GM13977 (cell line): ENCODE measurements around the gene EXOG.

Source experiments
- DNase-seq: peaks from one replicate; pipeline ENCODE4 v3.0.0; 2012; ENCODE audit warnings: low spot score
- in situ Hi-C: fragments of 300-500 bp; cut with MboI; formaldehyde crosslinking; loops from one replicate; pipeline ENCODE4 v1.12.0; 2022; ENCODE audit warnings: low sequenced_read_pairs, low pct_unique_long_range_greater_than_20kb, mixed read lengths, inconsistent platforms; ENCODE audit not compliant: unreplicated experiment
- TF ChIP-seq, protein P1 (sequence below): IDR thresholded peaks from 2 replicates; pipeline ENCODE4 v1.5.1; 2012; ENCODE audit warnings: mild to moderate bottlenecking, control low read depth; ENCODE audit not compliant: insufficient read depth; ENCODE audit errors: extremely low read depth, missing control alignments

The EXOG gene

DNA sequence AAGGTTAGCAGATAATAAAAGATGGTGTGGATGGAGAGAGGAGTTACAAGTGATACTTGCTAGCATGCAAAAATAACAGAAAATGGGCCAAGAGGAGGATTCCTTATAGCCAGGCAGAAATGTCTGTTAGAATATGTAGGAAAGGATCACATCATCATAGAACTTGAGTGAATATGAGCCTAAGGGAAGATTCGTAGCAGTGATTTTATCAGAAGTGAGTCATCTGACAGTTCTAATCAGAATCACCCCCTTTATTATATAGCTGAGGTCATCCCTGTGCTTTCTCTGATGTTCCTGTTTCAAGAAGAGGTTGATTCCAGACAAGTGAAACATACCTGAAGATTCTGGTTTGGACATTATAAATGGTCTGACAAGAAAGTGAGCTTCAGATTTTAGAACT, 22.9 kb downstream of the EXOG start:
- in situ Hi-C loops = no loop called here

DNA sequence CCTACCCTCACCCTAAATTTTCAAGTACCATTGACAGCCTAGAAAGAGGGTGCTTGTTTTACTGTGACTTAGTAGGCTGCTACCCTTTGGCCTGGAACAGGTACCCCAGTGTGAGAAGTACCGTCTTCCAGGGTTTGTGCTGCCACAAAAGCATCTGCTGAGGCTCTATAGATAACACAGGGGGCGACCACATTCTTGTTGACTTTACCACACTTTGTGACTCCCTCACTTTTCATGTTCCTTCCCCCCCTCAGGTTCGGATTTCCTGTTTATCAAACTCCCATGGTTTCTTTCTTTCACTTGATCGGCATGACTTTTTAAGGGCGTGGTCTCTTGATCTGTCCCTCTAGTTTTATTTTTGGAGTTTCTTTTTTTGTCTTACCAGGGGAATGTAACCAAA, 23.5 kb downstream of the EXOG start:
- in situ Hi-C loops = no loop called here
- TF ChIP-seq, protein P1, sequence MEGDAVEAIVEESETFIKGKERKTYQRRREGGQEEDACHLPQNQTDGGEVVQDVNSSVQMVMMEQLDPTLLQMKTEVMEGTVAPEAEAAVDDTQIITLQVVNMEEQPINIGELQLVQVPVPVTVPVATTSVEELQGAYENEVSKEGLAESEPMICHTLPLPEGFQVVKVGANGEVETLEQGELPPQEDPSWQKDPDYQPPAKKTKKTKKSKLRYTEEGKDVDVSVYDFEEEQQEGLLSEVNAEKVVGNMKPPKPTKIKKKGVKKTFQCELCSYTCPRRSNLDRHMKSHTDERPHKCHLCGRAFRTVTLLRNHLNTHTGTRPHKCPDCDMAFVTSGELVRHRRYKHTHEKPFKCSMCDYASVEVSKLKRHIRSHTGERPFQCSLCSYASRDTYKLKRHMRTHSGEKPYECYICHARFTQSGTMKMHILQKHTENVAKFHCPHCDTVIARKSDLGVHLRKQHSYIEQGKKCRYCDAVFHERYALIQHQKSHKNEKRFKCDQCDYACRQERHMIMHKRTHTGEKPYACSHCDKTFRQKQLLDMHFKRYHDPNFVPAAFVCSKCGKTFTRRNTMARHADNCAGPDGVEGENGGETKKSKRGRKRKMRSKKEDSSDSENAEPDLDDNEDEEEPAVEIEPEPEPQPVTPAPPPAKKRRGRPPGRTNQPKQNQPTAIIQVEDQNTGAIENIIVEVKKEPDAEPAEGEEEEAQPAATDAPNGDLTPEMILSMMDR = no peak
- DNase-seq = no peak

More for the DNA sequence above, 22.9 kb downstream of the EXOG start:
- DNase-seq = no peak
- TF ChIP-seq, protein P1 = no peak

DNA sequence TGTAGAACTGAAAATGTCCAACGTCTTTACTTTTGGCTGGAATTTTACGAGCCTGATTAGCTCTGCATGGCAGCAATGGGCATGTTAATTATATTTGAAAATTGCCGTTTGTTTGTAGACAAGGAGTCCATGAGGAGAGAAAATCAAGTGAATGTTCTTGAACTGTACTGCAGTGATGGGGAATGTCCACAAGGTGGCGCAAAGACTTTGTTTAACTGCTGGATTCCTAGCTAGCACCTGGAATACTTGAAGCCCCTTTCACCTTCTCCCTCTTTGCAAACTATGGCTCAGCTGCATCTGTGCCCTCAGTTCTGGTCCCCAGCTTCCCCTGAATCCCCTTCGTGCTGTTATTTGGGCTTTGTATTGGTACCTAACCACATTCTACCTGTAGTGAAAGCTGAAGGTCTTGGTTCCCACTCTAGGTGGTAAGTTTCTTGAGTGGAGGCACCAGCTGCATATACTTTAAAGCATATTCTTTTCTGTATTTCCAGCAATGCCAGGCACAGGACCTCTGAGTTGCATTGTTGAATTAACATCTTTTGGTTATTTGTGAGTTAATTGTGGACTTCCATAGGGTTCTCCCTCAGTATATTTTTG, 25.3 kb downstream of the EXOG start:
- TF ChIP-seq, protein P1 = peak; percentile 82
- peak; percentile 72 for DNase-seq
- in situ Hi-C loops = no loop called here

DNA sequence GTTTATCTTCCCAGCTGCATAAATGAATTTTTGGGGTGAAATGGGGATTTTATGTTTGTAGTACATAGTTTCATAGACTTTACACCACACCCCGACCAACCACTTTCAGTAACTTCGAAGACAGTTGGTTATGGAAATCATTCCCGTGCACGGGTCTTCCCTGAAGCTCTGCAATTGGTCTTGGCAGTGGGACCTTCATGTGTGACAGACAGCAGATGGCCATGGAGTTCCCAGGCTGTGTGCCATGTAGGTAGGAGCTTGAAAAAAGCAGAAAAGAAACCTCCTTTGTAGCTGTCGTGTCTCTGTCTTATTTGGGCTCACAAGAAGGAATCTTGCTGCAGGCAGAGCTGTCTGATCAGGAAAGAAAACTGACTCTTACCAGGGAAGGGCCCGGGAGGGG, 25.9 kb downstream of the EXOG start:
- DNase-seq = no peak
- in situ Hi-C loops = no loop called here
- TF ChIP-seq, protein P1 = no peak

DNA sequence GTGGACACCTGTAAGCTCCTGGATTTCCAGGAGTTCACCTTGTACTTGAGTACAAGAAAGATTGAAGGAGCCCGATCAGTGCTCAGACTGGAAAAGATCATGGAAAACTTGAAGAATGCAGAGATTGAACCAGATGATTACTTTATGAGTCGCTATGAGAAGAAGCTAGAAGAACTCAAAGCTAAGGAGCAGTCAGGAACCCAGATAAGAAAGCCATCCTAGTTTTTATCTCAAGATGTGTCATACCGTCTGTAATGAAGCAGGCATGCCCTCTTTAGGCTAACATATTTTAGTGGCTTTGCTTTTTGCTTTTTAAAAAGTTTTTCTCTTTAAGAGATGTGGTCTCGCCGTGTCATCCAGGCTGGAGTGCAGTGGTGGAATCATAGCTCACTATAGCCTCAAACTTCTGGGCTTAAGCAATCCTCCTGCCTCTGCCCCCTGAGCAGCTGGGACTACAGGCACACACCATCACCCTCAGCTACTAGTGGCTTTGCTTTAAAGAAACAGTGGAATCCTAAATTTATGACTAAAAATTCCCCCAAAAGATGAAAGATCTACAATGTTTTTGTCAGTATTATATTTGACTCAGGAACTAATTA, 28.1 kb downstream of the EXOG start:
- in situ Hi-C loops = no loop called here
- no peak for DNase-seq
- TF ChIP-seq, protein P1 = no peak

DNA sequence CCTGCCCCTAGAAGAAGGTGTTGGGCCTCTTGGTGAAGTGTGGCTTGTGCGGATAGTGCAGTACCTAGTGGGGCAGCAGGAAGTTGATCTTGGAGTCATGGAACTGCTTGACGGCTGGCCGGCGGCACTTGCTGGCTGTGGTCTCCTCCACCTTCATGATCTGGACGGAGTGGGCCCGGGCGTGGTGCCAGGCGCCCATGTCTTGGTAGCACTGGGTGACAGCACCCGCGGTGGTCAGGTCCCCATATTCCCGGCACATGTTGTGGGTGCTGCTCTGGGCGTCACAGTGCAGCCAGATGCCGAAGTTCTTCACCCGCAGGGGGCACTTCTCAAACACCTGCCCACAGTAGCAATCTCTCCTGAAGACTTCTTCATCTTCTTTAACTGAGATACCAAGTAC, 30.7 kb downstream of the EXOG start:
- TF ChIP-seq, protein P1 = no peak
- in situ Hi-C loops = loop anchor here (25.0 kb wide), 1 partner anchor 486 kb away; no protein-coding TSS in a partner anchor
- no peak for DNase-seq
